Astrocyte of the spinal cord (primary cell): ENCODE data around the gene NAPB.
A peak's percentile ranks its signal among the peaks of the same experiment; 100 is the strongest.

Experiments
- DNase-seq: peaks from one replicate; pipeline ENCODE4 v3.0.0; 2011; ENCODE audit warnings: low read depth, low spot score
- H3K4me3 ChIP-seq: 2 replicates; pipeline ENCODE4 v1.5.1; 2011; ENCODE audit warnings: low read depth, mild to moderate bottlenecking, low read length, moderate library complexity
- in situ Hi-C: cut with HindIII; loops from 2 replicates; pipeline ENCODE4 v1.10.0; 2017; ENCODE audit warnings: low sequenced_read_pairs
- TF ChIP-seq, protein P1 (sequence below): IDR thresholded peaks from 2 replicates; pipeline ENCODE4 v1.5.1; 2012; ENCODE audit warnings: low read depth, mild to moderate bottlenecking, low read length, inconsistent platforms

The NAPB gene

DNA sequence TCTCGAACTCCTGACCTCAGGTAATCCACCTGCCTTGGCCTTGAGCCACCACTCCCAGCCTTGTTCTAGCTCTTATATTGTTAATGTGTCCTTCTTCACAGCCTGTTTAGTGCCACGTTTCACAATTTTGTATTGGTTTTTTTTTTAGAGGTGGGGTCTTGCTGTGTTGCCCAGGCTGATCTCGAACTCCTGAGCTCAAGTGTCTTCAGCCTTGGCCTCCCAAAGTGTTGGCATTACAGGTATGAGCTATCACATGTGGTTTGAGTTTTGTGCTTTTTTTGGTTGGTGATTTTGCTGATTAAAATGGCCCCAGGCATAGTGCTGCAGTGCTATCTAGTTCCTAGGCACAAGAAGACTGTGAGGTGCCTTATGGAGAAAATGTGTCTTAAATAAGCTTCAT is 12.3 kb upstream of the NAPB start:
- H3K4me3 ChIP-seq, result no peak overlapping the region
- TF ChIP-seq, protein P1, sequence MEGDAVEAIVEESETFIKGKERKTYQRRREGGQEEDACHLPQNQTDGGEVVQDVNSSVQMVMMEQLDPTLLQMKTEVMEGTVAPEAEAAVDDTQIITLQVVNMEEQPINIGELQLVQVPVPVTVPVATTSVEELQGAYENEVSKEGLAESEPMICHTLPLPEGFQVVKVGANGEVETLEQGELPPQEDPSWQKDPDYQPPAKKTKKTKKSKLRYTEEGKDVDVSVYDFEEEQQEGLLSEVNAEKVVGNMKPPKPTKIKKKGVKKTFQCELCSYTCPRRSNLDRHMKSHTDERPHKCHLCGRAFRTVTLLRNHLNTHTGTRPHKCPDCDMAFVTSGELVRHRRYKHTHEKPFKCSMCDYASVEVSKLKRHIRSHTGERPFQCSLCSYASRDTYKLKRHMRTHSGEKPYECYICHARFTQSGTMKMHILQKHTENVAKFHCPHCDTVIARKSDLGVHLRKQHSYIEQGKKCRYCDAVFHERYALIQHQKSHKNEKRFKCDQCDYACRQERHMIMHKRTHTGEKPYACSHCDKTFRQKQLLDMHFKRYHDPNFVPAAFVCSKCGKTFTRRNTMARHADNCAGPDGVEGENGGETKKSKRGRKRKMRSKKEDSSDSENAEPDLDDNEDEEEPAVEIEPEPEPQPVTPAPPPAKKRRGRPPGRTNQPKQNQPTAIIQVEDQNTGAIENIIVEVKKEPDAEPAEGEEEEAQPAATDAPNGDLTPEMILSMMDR, result no peak
- no peak for DNase-seq
- in situ Hi-C loops, result no loop called here

DNA sequence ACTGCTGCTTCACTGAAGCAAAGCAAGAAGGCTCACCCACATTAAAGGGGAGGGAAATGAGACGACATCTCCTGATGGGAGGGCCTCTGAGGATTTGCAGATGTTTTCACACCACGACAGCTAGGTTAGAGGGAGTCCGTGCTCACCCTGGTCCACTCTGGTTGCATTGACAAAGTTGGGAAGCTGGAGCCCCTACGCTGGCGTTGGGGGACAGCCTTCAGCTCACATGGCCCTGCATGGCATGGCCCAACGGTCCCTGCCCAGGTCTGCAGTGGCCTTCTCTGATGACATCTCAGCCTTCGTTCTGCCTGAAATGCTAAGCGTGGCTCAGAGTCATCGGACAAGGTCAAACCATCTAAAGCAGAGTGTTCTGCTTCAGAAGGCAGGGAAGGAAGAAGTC is 3.8 kb upstream of the NAPB start:
- H3K4me3 ChIP-seq, result no peak overlapping the region
- no peak for DNase-seq
- TF ChIP-seq, protein P1, result no peak
- in situ Hi-C loops, result no loop called here

DNA sequence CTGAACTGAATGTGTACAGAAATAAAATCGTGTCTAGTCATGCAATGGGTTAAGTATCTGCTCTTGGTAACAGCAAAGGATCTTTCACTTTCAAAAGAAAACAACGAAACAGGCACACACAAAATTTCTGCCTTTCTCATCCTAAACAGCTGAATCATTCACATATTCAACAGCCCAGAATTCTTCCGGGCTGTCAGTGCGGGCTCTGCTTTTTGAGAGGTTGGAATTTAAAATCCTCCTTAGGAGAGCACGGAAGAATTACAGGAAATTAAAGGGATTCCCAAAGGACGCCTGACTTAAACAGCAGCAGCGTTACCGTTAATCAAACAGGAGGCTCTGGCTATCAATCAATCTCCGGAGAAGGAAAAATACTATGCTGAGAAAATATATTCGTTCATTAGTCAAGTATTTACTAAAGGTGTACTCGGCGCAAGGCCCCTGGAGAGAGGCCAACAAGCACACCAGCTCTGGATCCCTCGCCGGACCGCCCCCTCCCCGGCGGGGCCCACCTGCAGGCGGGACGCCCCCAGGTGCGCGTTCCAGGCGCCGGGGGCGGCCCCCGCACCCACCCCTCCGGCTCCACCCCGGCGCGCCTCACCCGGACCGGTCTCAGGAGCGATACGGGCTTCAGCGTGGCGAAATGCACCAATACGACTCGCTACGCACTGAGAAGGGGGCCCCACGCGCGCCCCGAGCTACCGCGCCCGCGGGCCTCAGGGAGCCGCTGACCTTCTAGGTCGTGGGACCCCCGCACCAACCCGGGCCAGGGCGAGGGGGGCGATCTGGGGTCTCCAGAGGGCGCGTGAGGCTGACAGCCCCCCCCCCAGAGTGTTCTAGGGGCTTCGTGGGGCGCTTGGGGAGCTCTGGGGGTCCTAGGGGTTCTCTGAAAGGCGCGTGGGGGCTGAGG is 1.0 kb downstream of the NAPB start:
- TF ChIP-seq, protein P1, result no peak
- peak overlapping the region; percentile 96 for H3K4me3 ChIP-seq
- DNase-seq, result peak; percentile 62
- in situ Hi-C loops, result no loop called here

DNA sequence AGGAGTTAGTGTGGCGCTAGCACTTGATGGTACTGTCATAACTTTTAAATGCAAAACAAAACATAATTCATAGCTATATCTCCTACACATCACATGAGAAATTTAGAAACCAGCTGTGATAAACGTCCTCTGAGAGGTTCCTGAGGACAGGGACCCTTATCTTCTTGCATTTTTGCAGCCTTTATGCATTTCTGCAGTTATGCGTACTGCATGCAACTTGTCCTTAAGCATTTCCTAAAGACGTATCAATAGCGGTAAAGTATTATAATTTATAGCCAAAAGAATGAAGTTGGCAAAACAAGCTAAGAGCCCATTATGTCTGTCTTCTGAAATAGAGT is 1.7 kb downstream of the NAPB start:
- no peak for DNase-seq
- peak overlapping the region; percentile 96 for H3K4me3 ChIP-seq
- TF ChIP-seq, protein P1, result no peak
- in situ Hi-C loops, result no loop called here

- no peak for DNase-seq
- in situ Hi-C loops, result no loop called here
- H3K4me3 ChIP-seq, result no peak overlapping the region
- TF ChIP-seq, protein P1, result no peak
Observed at GRCh38 chr20:23417861-23418260, 3.4 kb downstream of the NAPB start.

DNA sequence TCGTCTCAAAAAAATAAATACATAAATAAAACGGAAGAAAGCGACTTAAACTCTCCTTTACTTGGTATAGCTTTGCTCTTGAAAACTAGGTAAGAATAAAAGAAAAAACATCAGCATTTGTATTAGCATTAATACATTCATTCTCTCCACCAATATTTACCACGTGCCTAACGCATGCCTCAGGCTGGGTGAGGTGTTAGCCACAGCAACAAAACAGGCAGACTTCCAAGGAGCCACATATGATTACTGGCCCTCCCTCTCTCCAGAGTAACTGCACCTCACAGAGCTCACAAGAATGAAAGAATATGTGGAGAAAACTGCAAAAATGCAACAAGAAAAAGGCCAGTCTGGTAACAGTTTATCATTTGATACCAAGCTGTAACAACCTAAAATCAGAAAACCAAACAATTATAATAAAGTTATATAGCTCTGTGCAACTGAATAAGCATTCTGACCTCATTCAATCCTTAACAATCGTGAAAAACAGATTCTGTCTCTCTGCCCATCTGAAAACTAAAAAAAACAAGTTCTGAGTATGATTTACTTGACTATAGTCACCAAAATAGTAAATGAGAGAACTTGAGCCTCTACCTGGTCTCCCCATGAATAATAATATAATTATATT is 5.2 kb downstream of the NAPB start:
- no peak for DNase-seq
- TF ChIP-seq, protein P1, result no peak
- no peak overlapping the region for H3K4me3 ChIP-seq
- in situ Hi-C loops, result no loop called here
